HFF-Myc (cell line): ENCODE measurements around the gene HIRIP3.

Source experiments
- DNase-seq: peaks from one replicate; pipeline ENCODE4 v3.0.0-alpha.2; 2011; ENCODE audit warnings: low read depth; ENCODE audit errors: extremely low read depth
- H3K4me3 ChIP-seq: replicated peaks from 2 replicates; pipeline ENCODE4 v1.5.1; 2011; ENCODE audit warnings: low read depth, mild to moderate bottlenecking, control low read depth, low read length
- TF ChIP-seq, protein P1 (sequence below): IDR thresholded peaks from 2 replicates; pipeline ENCODE4 v1.5.1; 2012; ENCODE audit warnings: mild to moderate bottlenecking, low read depth, low read length, control low read depth; ENCODE audit errors: missing control alignments

HIRIP3 gene

GRCh38 chr16:29978564-29979270 lies 16.7 kb downstream of the HIRIP3 start:
- DNase-seq, result no peak
- TF ChIP-seq, protein P1, sequence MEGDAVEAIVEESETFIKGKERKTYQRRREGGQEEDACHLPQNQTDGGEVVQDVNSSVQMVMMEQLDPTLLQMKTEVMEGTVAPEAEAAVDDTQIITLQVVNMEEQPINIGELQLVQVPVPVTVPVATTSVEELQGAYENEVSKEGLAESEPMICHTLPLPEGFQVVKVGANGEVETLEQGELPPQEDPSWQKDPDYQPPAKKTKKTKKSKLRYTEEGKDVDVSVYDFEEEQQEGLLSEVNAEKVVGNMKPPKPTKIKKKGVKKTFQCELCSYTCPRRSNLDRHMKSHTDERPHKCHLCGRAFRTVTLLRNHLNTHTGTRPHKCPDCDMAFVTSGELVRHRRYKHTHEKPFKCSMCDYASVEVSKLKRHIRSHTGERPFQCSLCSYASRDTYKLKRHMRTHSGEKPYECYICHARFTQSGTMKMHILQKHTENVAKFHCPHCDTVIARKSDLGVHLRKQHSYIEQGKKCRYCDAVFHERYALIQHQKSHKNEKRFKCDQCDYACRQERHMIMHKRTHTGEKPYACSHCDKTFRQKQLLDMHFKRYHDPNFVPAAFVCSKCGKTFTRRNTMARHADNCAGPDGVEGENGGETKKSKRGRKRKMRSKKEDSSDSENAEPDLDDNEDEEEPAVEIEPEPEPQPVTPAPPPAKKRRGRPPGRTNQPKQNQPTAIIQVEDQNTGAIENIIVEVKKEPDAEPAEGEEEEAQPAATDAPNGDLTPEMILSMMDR, result no peak

GRCh38 chr16:29978081-29978480 lies 17.3 kb downstream of the HIRIP3 start:
- TF ChIP-seq, protein P1, result no peak
- no peak overlapping the region for H3K4me3 ChIP-seq
- DNase-seq, result no peak

More at GRCh38 chr16:29978564-29979270, 16.7 kb downstream of the HIRIP3 start:
- H3K4me3 ChIP-seq, result no peak overlapping the region

DNA sequence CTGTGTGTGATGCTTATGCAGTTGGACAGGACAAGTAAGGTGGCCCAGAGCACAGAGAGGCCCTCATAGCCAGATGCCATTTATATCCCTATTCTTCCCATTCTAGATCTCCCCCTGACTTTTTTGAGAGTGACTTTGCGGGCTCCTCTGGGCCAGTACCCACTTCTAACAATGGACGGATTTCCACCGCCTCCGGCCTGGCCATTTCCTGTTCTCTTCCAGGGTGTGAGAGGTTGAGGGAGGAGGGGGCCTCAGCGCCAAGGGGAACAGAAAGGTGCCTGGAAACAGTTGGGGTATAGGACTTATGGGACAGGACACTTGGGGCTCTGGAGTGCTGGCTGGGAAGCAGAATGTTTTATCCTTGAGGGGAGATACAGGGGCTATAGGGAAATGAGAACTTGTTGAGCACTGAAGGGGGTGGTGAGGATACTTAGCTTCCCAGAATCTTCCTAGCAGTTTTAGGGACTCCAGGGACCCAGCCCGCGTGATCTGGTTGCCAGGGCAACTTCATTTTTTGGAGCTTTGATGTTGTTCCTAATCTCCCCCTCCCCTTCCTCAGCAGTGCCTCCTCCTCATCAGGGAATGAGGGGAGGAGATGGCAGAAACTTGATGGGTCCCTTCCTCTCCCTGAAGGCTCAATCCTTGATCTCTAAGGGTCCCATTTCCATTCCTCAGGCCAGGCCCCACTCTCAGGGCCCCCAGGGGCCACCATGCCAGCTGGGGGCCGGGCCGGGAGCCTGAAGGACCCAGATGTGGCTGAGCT lies 18.2 kb downstream of the HIRIP3 start:
- TF ChIP-seq, protein P1, result no peak
- peak overlapping the region; percentile 95; the same call in 1 of the 2 replicates for H3K4me3 ChIP-seq
- no peak for DNase-seq

DNA sequence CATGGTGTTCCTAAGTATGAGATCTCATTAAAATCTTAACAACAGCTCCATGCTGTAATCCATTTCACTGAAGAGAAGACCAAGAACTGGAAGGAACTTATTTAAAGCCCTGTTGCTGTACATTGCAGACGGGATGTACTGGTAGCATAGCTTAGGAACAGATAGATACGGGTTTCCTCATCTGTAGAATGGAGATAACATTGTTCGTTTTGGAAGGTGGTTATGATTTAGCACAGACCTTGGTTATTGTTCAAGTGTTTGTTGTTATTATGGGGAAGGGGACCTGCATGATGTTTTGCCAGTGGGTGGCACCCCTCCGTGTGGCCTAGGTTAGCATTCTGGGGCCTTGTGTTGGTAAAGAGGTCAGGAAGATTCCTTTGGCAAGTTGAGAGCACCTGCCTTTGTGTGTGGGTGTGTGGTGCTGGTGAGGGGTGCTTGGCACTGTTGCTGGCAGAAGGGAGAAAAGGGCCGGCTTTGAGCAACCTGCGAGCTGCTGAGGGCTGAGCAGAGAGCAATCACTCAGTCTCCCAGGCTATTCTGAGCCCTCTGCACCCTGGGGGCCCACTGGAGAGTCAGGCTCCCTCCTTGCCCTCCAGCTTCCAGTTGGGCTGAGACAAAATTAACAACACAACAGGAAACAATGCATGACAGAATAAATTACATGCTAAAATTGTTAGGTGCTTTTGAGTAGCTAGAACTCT lies 19.5 kb downstream of the HIRIP3 start:
- TF ChIP-seq, protein P1, result no peak
- no peak for DNase-seq
- H3K4me3 ChIP-seq, result peak overlapping the region; percentile 95

DNA sequence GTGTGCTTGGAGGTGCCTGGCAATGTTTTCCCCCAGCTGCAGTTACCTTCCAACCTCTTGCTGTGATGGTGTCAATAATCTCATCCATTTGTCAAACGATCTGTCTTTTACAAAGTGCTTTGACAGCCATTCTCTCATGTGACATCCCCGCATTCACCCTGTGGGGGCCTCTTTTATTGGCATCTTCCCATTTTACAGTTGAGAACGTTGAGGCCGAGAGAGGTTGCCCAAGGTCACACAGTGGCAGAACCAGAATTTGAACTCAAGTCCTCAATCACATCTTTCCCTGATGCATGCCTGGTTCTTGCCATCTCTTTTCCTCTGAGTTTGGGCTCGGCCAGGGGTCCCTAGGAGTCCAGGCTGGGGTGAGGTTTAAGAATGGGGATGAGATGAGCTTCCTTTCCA lies 20.3 kb downstream of the HIRIP3 start:
- peak overlapping the region; percentile 95 for H3K4me3 ChIP-seq
- TF ChIP-seq, protein P1, result no peak
- DNase-seq, result no peak

- no peak for DNase-seq
- H3K4me3 ChIP-seq, result peak overlapping the region; percentile 95
- TF ChIP-seq, protein P1, result no peak
These were observed 20.9 kb downstream of the HIRIP3 start for GRCh38 chr16:29974291-29975133.
